GM12872 (cell line): Measurements from ENCODE around the gene TAAR8.

ENCODE experiments used
- CTCF ChIP-seq: IDR thresholded peaks from 3 replicates; pipeline ENCODE4 v1.5.1; 2011; ENCODE audit warnings: low read depth, mild to moderate bottlenecking, low read length, moderate library complexity; ENCODE audit not compliant: insufficient read depth

TAAR8 gene

GRCh38 chr6:132526461-132526860 lies 26.0 kb upstream of the TAAR8 start:
- no peak for TF ChIP-seq CTCF

- no peak for TF ChIP-seq CTCF
Measured at GRCh38 chr6:132527791-132528190, 24.7 kb upstream of the TAAR8 start.

DNA sequence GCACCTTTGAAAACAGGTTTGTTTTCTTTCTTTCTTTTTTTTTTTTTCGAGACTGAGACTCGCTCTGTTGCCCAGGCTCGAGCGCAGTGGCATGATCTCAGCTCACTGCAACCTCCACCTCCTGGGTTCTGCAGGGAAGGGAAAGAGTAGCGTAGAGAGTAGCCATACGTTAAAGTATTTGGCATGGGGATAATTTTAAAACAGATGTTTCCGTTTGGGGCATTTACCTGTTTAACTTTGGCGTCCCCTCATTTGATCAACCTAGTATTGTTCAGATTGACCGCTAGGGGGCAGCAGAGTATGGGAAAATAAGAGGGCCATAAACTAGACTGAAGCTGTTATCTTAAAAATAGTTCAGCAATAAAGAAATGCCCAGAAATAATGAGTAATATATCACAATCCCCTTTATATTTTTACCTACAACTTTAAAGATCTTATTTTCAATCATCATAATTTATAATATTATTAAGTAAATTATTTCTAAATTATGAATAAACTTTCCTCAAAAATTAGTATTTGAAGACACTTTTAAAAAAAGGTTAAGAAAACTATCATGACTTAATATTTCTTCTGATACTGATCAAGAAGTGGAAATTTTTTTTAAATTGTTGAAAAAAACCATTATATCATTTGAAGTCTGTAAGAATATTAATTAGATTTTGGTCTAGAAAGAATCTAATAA lies 22.0 kb upstream of the TAAR8 start:
- TF ChIP-seq CTCF = peak; percentile 65

GRCh38 chr6:132537145-132537544 lies 15.3 kb upstream of the TAAR8 start:
- TF ChIP-seq CTCF = no peak

DNA sequence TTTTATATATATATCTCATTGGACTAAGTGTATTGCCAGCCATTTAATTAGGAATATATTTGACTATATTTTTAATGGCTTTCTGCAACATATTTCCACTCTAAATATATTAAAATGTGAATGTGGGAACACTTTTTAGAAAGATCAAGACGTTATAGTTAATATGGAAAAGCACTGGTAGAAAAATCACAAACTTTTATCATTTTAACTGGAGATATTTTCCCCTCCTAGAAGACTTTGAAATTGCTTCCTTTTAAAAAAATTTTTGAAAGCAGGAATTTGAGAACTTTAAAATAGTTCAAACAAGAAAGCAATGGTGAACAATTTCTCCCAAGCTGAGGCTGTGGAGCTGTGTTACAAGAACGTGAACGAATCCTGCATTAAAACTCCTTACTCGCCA lies 14.5 kb upstream of the TAAR8 start, which contains the start of gene TAAR9:
Gene TAAR9, plus strand, starts transcription at position 301 of the 400 bp plus-strand sequence. Its CDS starts 13 bp downstream, at position 314.
- no peak for TF ChIP-seq CTCF

- no peak for TF ChIP-seq CTCF
Measured at GRCh38 chr6:132544826-132545225, 7.6 kb upstream of the TAAR8 start.

DNA sequence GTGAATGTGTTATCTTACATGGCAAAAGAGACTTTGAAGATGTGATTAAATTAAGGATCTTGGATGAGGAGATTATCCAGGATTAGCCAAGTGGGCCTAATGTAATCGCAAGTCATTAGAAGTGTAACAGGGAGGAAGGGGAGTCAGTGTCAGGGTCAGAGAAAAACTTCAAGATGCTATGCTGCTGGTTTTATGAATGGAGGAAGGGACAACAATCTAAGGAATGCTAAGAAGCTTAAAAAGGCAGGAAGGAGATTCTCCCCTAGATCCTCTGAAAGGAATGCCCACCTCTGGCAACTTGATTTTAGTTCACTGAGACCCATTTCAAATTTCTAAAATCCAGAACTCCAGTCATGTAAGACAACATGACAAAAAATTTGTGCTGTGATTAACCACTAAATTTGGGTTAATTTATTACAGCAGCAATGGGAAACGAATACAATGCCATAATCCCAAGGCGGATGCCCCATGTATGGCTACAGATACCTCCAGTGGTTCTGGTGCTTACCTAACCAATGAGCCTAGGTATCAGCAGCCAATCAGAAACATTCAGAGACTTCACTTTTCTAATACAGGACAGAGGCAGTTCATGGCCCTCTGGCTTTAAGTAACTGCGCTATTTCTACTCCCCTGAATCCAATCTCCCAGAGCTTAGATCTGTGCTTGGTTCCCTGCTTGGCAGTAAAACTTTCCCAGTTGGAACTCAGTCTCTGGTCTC lies 3.6 kb upstream of the TAAR8 start:
- TF ChIP-seq CTCF = no peak
